CD4-positive, alpha-beta T cell treated with Interleukin-12 subunit alpha and Interleukin-12 subunit beta, for 1 hour (primary cell): Measurements from ENCODE around the gene ARF6.
"Not testable (repeated sequence)": the region's sequence is repeated elsewhere in the genome, so short reads cannot be mapped to it uniquely, and the experiment has no call there.

ENCODE experiments used
- DNase-seq: peaks from one replicate; pipeline ENCODE4 v3.0.0-alpha.2; 2020

ARF6 gene

DNA sequence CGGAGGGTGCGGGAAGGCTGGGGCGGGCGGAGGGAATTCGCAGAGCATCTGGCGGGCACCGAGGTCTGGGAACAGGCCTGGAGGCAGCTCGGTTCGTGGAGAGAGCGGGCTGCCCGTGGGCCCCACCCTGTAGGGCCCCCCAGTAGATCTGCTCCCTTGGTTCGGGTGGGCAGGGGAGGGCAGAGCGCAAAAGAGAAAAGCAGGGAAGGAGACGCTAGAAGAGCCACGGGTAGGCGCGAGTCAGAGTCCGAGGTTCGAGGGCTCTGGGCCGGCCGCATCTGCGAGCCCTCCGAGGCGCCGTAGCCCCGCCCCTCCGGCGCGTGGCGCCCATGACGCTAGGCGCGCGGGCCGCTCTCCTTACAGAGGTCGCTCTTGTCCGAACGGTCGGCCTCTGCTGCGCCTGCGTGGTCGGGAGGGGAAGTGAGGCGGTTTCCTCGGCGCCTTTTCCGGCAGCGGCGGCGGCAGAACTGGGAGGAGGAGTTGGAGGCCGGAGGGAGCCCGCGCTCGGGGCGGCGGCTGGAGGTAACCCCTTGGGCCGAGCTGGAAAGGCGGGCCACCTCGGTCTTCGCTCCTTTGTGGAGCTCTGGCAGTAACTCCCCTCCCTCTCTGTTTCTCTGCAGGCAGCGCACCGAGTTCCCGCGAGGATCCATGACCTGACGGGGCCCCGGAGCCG, at the start of gene ARF6:
TSS of gene ARF6 (plus strand) at position 447 of the 673 bp plus-strand sequence. CDS start 655 bp downstream, outside the sequence.
- peak; percentile 96 for DNase-seq

DNA sequence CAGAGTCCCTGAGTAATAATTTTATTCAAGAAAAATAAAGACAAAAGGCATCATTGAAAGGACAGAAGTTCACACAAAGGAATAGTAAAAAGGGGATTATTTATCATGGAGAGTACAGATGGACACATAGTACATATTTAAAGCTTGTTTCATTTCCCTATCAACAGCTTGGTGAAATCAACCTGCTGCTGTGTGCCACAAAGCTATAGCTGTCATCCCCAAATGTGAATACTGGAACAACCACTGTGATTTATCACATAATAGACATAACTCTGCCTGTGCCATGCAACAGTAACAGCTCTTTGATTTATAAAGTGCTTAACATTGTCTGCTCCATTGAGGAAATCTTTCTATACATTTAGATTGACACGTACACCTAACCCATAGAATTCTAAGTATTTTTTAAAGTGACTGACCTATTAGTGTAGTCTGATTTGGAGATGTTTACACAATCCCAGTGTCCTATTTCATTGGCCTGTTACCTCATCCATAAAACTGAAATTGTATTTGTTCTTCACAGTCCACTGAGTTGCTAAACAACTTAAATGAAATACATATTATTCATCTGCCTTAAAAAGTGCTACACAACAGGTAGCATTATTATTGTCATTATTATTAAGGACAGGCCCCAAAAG, 43.6 kb upstream of the ARF6 start:
- DNase-seq = no peak

GRCh38 chr14:49851813-49852212, 41.1 kb upstream of the ARF6 start:
- DNase-seq = no peak

DNA sequence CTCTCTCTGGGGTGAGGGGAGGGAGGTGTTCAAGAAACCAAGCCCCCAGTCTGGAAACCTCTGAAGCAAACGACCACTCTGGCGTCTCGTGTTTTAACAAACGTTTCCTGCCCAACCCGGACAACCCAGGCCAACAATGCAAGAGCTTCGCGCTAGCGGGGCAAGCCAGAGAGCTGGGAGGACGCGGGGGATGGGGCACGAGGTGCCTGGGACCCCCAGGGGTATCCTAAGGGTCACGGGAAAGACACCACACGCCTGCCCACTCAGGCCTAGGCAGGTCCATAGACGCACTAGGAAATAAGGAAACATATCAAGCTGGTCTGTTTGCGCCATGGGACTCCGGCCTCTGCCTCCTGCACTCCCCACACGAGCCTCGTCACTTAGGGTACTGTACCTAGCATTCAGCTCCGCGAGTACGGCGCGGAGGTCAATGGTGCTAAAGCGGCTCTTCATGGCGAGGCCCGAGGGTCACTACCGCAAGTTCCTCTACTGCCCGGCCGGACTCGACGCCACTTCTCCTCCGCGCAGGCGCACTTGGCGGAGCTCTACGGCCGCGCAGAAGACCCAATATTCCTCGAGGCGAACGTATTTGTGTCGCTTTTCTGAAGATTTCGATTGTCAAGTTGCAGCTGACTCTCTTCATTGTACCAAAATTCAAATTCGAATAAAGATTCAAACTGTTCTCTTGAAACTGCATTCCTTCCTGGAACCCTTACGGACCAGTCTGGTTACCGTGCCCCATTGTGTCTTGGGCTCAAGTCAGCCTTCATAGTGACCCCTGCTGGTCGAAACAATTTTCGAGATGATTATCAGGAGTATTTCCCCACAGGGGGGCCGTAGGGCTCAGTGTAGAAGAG, 40.4 kb upstream of the ARF6 start, which contains the start of gene NEMF:
TSS of gene NEMF (minus strand) at position 488 of the 857 bp plus-strand sequence. CDS start at position 453, 35 bp downstream.
- peak; percentile 88 for DNase-seq

DNA sequence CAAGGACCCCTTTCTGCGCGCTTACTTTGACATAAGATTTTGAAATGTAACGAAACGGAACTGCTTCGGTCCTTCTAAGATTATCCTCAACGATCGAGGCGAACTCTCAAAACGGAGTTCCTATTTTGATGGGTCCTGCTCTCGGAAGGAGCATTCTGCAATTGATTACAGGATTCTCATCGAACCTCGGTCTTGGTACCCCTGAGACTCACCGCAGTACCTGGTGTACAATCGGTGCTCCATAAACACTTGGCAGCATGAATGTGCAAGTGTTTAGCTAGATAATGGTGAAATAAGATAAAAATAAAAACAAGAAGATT, 39.8 kb upstream of the ARF6 start:
- DNase-seq = no peak

DNA sequence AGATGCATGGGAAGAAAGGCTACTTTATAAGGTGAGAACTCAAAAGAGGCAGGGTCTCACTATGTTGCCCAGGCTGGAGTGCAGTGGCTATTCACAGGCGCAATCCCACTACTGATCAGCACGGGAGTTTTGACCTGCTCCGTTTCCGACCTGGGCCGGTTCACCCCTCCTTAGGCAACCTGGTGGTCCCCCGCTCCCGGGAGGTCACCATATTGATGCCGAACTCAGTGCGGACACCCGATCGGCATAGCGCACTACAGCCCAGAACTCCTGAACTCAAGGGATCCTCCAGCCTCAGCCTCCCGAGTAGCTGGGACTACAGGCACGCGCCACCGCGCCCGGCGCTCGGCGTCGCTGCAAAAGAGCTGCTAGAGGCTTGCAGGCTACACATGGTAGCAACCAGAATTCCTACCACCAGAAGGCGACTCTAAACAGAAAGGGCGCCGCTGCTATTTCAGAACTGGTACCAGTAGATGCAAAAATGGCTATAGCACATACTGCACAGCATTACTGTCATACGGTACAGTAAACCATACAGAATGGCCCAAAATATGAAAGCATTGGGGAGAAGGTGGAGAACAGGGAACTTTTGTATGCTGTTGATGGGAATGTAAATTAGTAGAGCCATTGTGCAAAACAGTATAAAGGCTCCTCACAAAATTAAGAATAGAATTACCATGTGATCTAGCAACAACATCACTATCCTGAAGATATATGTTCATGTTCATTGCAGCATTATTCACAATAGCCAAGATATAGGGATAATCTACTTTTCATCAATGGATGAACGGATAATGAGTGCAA, 39.1 kb upstream of the ARF6 start:
- DNase-seq = peak; percentile 83

DNA sequence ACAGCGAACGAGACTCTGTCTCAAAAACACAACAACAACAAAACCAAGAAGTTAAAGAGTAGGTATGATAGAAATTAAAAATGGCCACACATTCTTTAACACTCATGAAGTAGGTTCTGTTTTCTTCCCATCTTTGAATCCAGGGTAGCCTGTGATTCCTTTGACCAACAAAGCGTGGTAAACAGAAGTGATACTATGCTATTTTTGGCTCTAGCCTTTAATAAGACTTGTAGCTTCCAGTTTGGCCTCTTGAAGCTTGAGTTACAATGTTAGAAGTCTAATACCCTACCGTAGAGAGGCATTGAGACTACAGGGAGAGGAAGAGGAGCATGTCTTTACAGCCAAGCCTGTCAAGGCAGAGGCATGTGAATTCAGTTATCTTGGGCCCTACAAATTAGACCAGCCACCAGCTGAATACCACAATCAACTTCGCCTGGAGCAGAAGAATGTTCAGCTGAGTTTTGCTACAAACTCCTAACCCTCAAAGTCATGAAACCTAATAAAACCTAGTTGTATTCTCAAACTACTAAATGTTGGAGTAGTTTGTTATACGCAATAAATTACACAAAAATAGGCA, 35.4 kb upstream of the ARF6 start:
- no peak for DNase-seq

- no peak for DNase-seq
Measured at GRCh38 chr14:49858383-49858782, 34.5 kb upstream of the ARF6 start.

DNA sequence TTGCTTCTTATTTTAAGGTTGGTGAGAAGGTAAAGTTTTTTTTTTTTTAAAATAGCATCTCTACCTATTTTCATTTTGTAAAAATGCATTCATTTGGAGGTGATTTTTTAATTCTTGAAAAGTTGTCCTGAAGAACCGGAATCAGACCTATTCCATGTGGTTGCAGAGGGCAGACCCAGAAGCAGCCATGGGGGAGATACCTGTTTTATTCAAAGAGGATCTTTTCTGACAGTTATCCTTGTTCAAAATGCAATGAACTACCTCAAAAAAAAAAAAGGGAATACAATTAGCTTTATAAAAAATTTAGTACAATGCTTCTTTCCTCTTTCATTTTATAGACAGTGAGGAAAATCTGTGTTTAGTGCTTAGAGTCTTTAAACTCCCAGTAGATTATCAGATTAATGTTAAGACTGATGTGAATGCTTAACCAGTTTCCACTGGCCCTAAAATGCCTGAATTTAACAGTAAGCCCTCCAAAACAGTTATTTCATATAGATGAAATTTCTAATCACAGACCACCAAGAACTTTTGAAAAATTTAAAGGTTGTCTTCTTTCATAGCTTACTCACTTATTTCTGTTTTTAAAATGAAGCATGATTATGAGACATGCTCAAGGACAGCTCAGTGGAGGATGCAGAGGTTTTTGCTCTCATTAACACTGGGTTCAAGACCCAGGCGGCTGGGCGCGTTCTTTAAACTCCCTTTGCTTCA, 31.7 kb upstream of the ARF6 start:
- DNase-seq = no peak

DNA sequence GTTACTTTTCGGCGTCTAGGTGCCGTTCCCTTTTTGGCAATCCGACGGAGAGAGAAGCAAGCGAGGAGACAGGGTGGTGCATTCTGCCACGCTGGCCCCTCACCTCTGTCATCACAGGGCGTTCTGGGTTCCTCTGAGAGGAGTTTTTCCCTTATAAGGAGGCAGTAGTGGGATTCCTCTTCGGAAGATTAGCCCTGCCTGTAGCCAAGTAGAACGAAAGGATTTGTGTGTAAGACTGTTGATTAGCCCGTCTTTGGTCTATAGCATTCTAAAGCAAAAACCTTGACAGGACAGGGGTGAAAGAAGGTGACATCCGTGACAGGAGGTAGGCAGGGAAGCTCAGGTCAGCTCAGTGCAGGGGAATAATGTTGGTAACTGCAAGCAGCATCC, 31.2 kb upstream of the ARF6 start:
- DNase-seq = peak; percentile 77

DNA sequence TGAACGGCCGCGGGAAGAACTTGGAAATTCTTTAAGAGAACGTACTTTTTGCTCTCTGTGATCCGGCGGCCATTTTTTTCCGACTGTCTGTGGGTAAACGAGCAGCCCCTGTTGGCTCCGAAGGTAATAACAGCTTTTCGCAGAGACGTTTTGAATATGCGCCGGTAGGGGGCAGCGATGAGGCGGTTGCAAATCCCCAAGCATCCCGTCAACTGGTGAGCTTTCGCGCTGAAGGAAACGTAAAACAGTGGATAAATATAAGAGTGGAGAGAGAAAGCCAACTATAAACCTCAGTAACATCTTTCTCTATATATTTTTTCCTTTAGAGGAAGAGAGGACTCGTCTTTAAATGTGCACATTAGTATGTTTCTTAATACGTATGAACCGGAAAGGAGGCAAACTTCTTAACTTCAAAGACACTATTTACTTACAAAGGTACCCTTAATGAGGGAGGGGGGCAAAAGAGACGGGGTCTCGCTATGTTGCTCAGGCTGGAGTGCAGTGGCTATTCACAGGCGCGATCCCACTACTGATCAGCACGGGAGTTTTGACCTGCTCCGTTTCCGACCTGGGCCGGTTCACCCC, 30.7 kb upstream of the ARF6 start:
- peak; percentile 91 for DNase-seq

DNA sequence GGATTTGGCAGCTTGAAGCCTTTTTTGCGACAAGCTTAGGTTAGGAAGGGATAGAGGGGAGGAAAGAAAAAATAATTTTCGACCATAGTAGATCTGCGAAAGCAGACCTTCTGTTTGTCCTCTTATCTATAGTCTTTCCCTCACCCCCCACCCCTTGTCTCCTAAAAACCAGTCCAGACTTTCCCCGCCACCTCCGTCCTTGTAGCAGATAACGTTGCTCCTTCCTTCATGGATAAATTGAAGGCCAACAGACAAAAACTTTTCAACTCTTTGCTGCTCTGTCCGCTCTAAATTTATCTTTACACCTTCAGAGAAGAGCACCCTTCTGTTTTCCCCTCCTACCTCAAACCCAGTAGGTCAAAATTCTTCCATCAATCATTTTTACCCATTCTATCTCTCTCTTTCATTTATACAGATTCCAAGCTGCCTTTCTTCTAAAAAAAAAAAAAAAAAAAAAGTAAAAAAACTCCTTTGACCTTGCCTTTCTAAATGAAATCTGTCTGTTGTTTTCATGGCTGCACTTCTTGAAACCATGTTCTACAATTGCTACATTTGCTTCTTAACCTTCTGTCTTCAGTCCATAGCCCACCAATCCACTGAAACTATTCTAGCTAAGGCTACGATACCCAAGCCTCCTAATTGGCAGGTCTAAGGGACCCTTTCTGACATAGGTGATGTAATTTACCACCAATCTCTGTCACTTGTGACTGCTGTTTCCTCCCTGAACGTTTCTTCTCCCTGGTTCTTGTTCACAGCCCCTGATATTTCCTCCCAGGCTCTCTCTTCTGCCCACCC, 29.2 kb upstream of the ARF6 start:
- peak; percentile 69 for DNase-seq

DNA sequence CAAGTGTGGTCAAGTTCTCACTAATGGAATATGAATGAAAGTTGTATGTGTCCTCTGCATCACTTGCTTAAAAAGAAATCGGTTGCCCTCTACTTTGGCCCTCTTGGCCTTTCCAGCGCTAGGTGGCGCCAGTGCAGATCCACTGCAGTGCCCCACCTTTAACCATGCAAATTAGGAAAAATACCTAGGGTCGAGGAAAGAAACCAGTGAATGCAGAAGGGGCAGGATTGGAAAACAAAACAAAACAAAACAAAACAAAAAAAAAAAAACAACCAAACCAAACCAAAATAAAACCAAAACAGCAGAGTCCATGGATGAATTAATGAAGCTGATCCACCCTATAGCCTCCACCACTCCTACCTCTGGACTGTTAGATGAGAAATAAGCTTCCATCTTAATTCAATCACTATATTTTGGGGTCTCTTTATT, 27.4 kb upstream of the ARF6 start:
- DNase-seq = peak; percentile 82

DNA sequence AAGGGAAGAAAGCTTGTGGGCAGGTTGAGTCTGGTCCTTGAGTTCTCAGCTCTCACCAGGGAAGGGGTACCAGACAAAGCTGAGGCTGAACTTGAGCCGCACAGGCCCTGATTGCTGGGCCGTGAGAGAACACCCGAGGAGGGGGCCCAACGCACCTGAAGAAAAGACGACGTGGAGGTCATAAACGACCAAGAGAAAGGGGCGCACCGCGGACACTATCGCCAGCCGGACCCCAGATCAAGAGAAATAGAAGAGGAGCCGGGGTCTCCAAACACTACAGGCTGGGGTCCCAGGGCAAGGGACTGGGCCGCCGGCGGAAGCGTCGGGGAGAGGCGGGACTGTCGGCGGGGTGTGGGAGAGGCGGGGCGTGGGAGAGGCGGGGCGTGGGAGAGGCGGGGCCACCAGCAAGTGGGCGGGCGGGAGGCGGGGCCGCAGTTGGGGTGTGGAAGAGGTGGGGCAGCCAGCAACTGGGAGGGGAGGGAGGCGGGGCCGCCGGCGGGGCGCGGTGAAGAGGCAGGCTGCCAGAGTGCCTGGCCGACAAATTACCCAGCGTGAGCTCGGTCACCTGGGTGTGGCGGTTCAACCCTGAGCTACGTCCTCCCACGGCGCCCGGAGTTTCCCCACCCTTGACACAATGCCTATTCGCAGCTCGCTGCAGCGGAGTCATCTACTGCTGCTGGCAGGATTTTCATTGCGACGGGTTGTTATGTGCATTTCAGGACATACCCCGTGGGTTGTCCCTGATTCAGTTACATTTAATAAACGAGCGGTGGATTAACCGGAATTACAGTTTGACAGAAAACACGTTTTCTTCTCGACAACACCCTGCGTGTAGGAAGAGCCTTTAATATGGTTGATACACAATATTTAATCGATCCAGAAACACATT, 24.8 kb upstream of the ARF6 start:
- DNase-seq = peak; percentile 99

GRCh38 chr14:49868720-49869114, 24.2 kb upstream of the ARF6 start:
- DNase-seq = no peak

DNA sequence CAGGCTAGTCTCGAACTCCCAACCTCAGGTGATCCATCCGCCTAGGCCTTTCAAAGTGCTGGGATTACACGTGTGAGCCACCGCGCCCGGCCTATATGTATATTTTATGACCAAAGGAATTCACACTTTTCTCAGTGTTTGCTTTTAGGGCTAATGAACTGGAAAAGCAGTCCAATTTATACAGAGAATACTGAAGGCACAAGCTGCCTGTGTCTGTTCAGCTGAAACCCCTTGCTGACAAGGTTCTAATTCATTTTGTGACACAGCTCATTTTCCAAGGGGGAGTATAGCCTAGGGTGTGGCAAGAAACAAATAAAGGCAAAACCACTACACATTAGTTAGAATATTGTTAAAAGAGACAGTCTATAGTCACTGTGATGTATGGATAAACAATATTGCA, 22.0 kb upstream of the ARF6 start:
- DNase-seq = no peak

GRCh38 chr14:49873548-49873947, 19.3 kb upstream of the ARF6 start:
- DNase-seq = not testable (repeated sequence)

- DNase-seq = no peak
Measured at GRCh38 chr14:49875640-49876198, 17.2 kb upstream of the ARF6 start.

- no peak for DNase-seq
Measured at GRCh38 chr14:49876563-49877127, 16.2 kb upstream of the ARF6 start.
